Mucosa of descending colon (tissue), 3 donors: ENCODE results near the gene EXOC6B. TPM values are rescaled to one million over a fixed set of nuclear protein-coding genes. Genes with fewer than 3 reads are reported as not detected.

Source experiments
- ATAC-seq: fragments of 200-7000 bp; cut with Tn5 transposase; one replicate; pipeline ENCODE4 v1.9.1; 2020; ENCODE audit warnings: mild to moderate bottlenecking, moderate library complexity
- DNase-seq, 3 donors: peaks; one replicate each; pipeline ENCODE4 v3.0.0-alpha.2; 2020
- H3K36me3 ChIP-seq: fragments of 200-600 bp; one replicate; pipeline ENCODE4 v1.8.0; 2021; ENCODE audit warnings: low read depth, mild to moderate bottlenecking
- H3K4me1 ChIP-seq: fragments of 200-600 bp; one replicate; pipeline ENCODE4 v1.8.0; 2021; ENCODE audit warnings: low read depth, mild to moderate bottlenecking
- H3K4me3 ChIP-seq: fragments of 200-600 bp; one replicate; pipeline ENCODE4 v1.8.0; 2021; ENCODE audit warnings: mild to moderate bottlenecking
- H3K9me3 ChIP-seq: fragments of 200-600 bp; one replicate; pipeline ENCODE4 v1.8.0; 2021; ENCODE audit warnings: mild to moderate bottlenecking
- CTCF ChIP-seq: fragments of 200-600 bp; IDR thresholded peaks from one replicate; pipeline ENCODE4 v1.8.0; 2022; ENCODE audit warnings: antibody characterized with exemption, mild to moderate bottlenecking
- intact Hi-C, 2 donors: fragments of 100-400 bp; cut with DNase I in 1 of 2; cut with micrococcal nuclease in 1 of 2; formaldehyde crosslinking; loops; one replicate each; pipeline versions ENCODE4 v1.11.0 to v1.11.1; 2022; cut with DNase I, micrococcal nuclease
- total RNA-seq, 3 donors: library from RNA; stranded (reverse); fragmentation: NEBNext Ultra II Directional in 2 of 3; extraction: Animal tissue kit (Norgen Biotek cat#: 25700) in 2 of 3; gene quantifications; one replicate each; pipeline versions ENCODE4 v1.2.1 to v1.2.4, GENCODE V29; 2021 to 2023
- donor health status: DM: no; HTN: no; CAD: no; lungs with moderate emphysema.
- donor health status: DM: no; HTN: no; CAD: no.
- donor health status: DM: no; HTN: yes; CAD: no.

The EXOC6B gene
- total RNA-seq, 3 donors from 2014 or later = 19.4 to 52.4 (median 28.8) TPM

- no peak overlapping the region for H3K4me3 ChIP-seq
- ATAC-seq (peak; percentile 61), DNase-seq (no peak)
- no peaks in the 10 kb centered on the region for H3K36me3 ChIP-seq
- intact Hi-C loops = no loop called here
- no peak for TF ChIP-seq CTCF
- peaks cover 17% of the 10 kb centered on the region for H3K4me1 ChIP-seq
- H3K9me3 ChIP-seq = no peaks in the 10 kb centered on the region
These were observed 620.9 kb downstream of the EXOC6B start for GRCh38 chr2:72204786-72205503.

DNA sequence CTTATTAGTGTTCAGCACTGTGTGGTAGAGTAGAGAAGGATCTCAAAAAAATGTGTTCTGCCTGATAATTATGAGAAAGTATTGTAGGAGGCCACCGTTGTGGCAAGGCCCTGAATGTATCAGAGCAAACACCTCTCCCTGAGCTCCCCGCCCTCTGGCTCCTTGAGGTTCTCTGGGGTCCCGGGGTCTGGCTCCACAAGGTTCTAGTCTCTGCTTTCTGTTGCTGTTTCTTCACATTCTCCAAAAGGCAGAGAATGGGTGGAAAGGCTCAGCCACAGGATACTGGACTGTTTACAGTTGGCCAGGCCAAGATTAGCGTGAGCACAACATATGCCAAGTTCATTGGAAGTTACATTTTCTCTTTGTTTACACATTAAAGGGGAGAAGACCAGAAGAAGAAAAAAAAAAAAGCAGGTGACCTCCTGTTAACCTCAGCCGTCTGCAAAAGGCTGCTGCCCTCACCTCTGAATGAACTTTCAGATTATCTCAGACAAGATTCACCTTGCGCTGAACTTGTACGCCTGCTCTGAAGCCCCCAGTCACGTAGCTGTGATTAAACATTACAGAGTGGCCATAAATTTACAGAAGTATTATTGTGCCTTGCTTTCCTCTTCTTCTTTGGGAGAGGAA is 621.6 kb downstream of the EXOC6B start:
- Histone ChIP-seq H3K4me1 (peaks cover 17% of the 10 kb centered on the region), H3K9me3 (no peaks in the 10 kb centered on the region), H3K36me3 (no peaks in the 10 kb centered on the region), H3K4me3 (no peak overlapping the region)
- intact Hi-C loops = no loop called here
- ATAC-seq (peak; percentile 29), DNase-seq (peak in 1 of 3 donors; percentile 28)
- TF ChIP-seq CTCF = no peak

DNA sequence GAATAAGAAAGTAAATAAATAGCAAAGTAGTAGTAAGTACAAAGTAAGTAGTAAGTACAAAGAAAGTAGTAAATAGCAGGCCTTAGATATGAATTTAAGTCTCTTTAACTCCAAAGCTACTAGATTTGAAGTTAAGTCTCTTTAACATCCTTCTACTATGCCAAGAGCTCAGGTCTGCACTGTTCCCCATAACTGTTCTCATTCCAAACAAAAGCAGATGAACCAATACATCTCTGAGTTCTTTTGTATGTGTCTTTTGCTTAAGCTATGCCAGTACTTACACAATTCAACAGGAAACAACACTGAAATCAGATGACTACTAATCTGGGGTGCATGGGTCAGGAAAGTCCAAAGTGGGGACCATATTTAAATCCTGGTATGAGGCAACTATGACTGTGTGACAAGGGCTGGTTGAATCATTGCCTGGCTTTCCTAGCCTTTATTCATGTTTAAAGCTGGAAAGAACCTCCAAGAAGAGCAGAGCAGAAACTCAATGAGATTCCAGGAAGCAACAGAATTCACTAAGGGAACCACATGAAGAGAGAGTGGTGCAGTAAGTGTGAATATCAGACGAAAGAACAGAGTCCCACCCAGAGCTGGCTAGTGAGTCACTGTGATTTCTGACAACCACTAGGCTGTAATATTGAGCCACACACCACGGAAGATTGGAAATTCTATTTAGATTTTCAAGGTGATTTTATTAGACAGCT is 627.1 kb downstream of the EXOC6B start:
- no peak for TF ChIP-seq CTCF
- Histone ChIP-seq H3K36me3 (no peaks in the 10 kb centered on the region), H3K9me3 (no peaks in the 10 kb centered on the region), H3K4me3 (no peak overlapping the region), H3K4me1 (no peaks in the 10 kb centered on the region)
- peak; percentile 83 for ATAC-seq
- no peak for DNase-seq
- intact Hi-C loops = no loop called here

GRCh38 chr2:72193723-72194122 is 632.1 kb downstream of the EXOC6B start:
- Histone ChIP-seq H3K36me3 (no peaks in the 10 kb centered on the region), H3K4me1 (no peaks in the 10 kb centered on the region), H3K4me3 (no peak overlapping the region), H3K9me3 (no peaks in the 10 kb centered on the region)
- ATAC-seq (no peak), DNase-seq (no peak)
- no peak for TF ChIP-seq CTCF
- intact Hi-C loops = no loop called here

DNA sequence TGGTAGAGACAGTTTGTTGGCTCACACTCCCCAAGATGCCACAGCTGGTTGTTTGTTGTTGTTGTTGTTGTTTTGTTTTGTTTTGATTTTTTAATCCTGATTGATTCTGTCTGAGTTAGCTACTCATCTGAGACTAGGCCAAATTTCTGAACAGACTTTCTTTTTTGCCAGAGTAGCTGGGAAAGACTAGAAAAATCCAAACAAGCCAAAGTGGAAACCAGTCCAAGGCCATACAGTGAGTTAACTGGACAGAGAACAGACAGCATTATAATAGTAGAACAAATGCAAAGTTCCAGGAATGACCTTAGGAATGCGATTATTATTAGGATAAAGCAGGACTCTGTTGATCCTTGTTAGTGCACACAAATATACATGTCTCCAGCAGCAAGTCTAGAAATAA is 634.4 kb downstream of the EXOC6B start:
- TF ChIP-seq CTCF = no peak
- H3K36me3 ChIP-seq = no peaks in the 10 kb centered on the region
- intact Hi-C loops = no loop called here
- H3K9me3 ChIP-seq = peaks cover 2% of the 10 kb centered on the region
- ATAC-seq (no peak), DNase-seq (no peak)
- no peak overlapping the region for H3K4me3 ChIP-seq
- H3K4me1 ChIP-seq = no peaks in the 10 kb centered on the region
